DOHH2 (cell line): ENCODE results near the gene ZNF474.

Experiments
- CTCF ChIP-seq: fragments of 200-600 bp; sonication (generic); IDR thresholded peaks from one replicate; pipeline ENCODE4 v1.5.1; 2014; ENCODE audit warnings: antibody characterized with exemption, mild to moderate bottlenecking, low read depth, low read length; ENCODE audit not compliant: poor library complexity, severe bottlenecking
- EZH2phosphoT487 ChIP-seq: fragments of 200-600 bp; sonication (generic); IDR thresholded peaks from 2 replicates; pipeline ENCODE4 v1.6.1; 2017; ENCODE audit warnings: borderline replicate concordance, mild to moderate bottlenecking, antibody characterized with exemption, low read length, moderate library complexity, mixed read lengths

GRCh38 chr5:122112063-122112462 lies 17.3 kb upstream of the ZNF474 start:
- TF ChIP-seq CTCF (no peak), EZH2phosphoT487 (no peak)
